ENCODE data around the gene ART1.
"Not testable (repeated sequence)": the region's sequence is repeated elsewhere in the genome, so short reads cannot be mapped to it uniquely, and the experiment has no call there.

Gene ART1, protein sequence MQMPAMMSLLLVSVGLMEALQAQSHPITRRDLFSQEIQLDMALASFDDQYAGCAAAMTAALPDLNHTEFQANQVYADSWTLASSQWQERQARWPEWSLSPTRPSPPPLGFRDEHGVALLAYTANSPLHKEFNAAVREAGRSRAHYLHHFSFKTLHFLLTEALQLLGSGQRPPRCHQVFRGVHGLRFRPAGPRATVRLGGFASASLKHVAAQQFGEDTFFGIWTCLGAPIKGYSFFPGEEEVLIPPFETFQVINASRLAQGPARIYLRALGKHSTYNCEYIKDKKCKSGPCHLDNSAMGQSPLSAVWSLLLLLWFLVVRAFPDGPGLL

DNA sequence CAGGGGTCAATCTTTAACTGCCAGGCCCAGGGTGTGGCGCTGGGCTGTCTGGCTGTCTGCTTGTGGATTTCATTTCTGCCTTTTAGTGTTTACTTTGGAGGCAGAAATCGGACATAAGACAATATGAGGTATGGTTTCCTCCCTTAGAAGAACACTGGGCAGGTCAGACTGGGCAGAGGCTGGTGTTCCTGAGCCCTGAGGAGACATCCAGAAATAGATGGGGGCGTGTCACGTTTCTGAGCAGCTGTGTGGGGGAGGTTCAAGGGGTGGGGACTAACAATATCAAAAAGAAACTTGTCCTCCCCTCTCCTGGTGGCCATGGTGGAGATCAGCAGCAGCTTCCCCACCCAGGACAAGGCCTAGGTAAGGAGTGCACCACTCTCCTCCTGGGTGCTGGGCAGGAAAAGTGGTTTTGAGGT lies at the start of gene ART1:
Gene ART1, plus strand, starts transcription at position 312 of the 419 bp plus-strand sequence. CDS start 14,086 bp downstream, outside the sequence.
- Histone ChIP-seq H3K4me3 (IDR thresholded peaks at IDR 0.05; ENCODE audit: insufficient read depth, low read depth, low read length) (no peak within 1 kb of the TSS), H3K4me1 (ENCODE audit: low read depth, poor library complexity, severe bottlenecking) (peaks cover 5% of the 10 kb centered on the region), H4K20me1 (ENCODE audit: insufficient read depth) (no peaks in the 10 kb centered on the region), H3K4me2 (no peak within 1 kb of the TSS), H3K79me2 (ENCODE audit: insufficient read depth, low read depth) (no peaks in the 10 kb centered on the region), H3K27ac (no peak within 1 kb of the TSS), H3K36me3 (ENCODE audit: insufficient read depth) (no peaks in the 10 kb centered on the region), H2AFZ (ENCODE audit: low read depth) (no peak within 1 kb of the TSS), H3K27me3 (ENCODE audit: insufficient read depth, low read depth) (peaks cover 14% of the 10 kb centered on the region; the same call in 1 of the 2 replicates), H3K9ac (no peak within 1 kb of the TSS)
- TF ChIP-seq CTCF (conservative IDR thresholded peaks at IDR 0.05; ENCODE audit: low read depth, low read length) = no peak

- not testable (repeated sequence) for H4K20me1 ChIP-seq (ENCODE audit: insufficient read depth); H3K79me2 ChIP-seq (ENCODE audit: insufficient read depth, low read depth); H3K9ac ChIP-seq; H3K27ac ChIP-seq; H3K36me3 ChIP-seq (ENCODE audit: insufficient read depth); H3K27me3 ChIP-seq (ENCODE audit: insufficient read depth, low read depth); H2AFZ ChIP-seq (ENCODE audit: low read depth); H3K4me3 ChIP-seq (IDR thresholded peaks at IDR 0.05; ENCODE audit: insufficient read depth, low read depth, low read length); H3K4me1 ChIP-seq (ENCODE audit: low read depth, poor library complexity, severe bottlenecking); H3K4me2 ChIP-seq
These were observed 47.2 kb upstream of the ART1 start for GRCh38 chr11:3597743-3598142.

DNA sequence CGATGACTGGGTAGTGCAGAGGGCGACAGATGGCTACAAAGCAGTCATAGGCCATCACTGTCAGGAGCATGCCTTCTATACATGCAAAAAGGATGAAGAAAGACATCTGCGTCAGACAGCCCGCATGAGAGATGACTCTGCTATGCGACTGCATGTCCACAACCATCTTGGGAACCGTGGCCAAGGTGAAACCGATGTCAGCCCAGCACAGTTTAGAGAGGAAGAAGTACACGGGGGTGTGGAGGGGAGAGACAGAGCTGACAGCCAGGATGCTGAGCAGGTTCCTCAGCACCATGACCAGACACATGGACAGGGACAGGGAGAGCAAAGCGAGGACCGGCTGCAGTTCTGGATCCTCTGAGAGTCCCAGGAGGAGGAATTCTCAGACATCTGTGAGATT lies 44.7 kb upstream of the ART1 start:
- H3K79me2 ChIP-seq (ENCODE audit: insufficient read depth, low read depth); H3K4me1 ChIP-seq (ENCODE audit: low read depth, poor library complexity, severe bottlenecking); H3K4me3 ChIP-seq (IDR thresholded peaks at IDR 0.05; ENCODE audit: insufficient read depth, low read depth, low read length); H3K4me2 ChIP-seq; H2AFZ ChIP-seq (ENCODE audit: low read depth); H3K27me3 ChIP-seq (ENCODE audit: insufficient read depth, low read depth); H4K20me1 ChIP-seq (ENCODE audit: insufficient read depth); H3K27ac ChIP-seq; H3K36me3 ChIP-seq (ENCODE audit: insufficient read depth); H3K9ac ChIP-seq: not testable (repeated sequence)

GRCh38 chr11:3604167-3604566 lies 40.8 kb upstream of the ART1 start:
- Histone ChIP-seq H3K79me2 (ENCODE audit: insufficient read depth, low read depth) (no peaks in the 10 kb centered on the region), H3K27ac (no peak overlapping the region), H3K4me2 (no peak overlapping the region), H3K4me3 (IDR thresholded peaks at IDR 0.05; ENCODE audit: insufficient read depth, low read depth, low read length) (no peak overlapping the region), H3K4me1 (ENCODE audit: low read depth, poor library complexity, severe bottlenecking) (no peaks in the 10 kb centered on the region), H4K20me1 (ENCODE audit: insufficient read depth) (no peaks in the 10 kb centered on the region), H2AFZ (ENCODE audit: low read depth) (no peak overlapping the region), H3K27me3 (ENCODE audit: insufficient read depth, low read depth) (no peaks in the 10 kb centered on the region), H3K9ac (no peak overlapping the region), H3K36me3 (ENCODE audit: insufficient read depth) (no peaks in the 10 kb centered on the region)
- TF ChIP-seq CTCF (conservative IDR thresholded peaks at IDR 0.05; ENCODE audit: low read depth, low read length) = no peak

DNA sequence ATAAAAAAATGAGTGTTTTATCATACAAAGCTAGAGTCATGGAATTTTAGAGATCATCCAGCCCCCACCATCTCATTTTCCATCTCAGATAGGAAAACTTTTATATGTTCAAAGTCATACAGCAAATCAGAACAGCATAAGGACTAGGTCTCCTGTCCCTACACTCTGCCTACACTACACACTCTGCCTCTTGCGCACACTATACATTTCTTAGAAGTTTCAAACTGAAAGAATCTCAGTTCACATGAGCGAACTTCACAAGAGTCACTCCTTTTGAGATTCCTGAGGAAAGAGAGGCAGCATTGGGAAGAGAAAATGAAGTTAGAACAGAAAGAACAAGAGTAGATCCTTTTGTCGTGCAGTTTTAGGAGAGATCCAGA lies 39.7 kb upstream of the ART1 start:
- Histone ChIP-seq H3K27me3 (ENCODE audit: insufficient read depth, low read depth) (no peaks in the 10 kb centered on the region), H3K36me3 (ENCODE audit: insufficient read depth) (no peaks in the 10 kb centered on the region), H3K4me2 (no peak overlapping the region)

More for the DNA sequence above, 39.7 kb upstream of the ART1 start:
- no peaks in the 10 kb centered on the region for H3K79me2 ChIP-seq (ENCODE audit: insufficient read depth, low read depth)
- H3K4me1 ChIP-seq (ENCODE audit: low read depth, poor library complexity, severe bottlenecking) = no peaks in the 10 kb centered on the region
- no peak overlapping the region for H2AFZ ChIP-seq (ENCODE audit: low read depth)
- H3K4me3 ChIP-seq (IDR thresholded peaks at IDR 0.05; ENCODE audit: insufficient read depth, low read depth, low read length) = no peak overlapping the region
- no peaks in the 10 kb centered on the region for H4K20me1 ChIP-seq (ENCODE audit: insufficient read depth)
- no peak for TF ChIP-seq CTCF (conservative IDR thresholded peaks at IDR 0.05; ENCODE audit: low read depth, low read length)
- H3K9ac ChIP-seq = no peak overlapping the region
- H3K27ac ChIP-seq = no peak overlapping the region

Data from KMS-11 (cell line).